Gastroesophageal sphincter (tissue), 3 donors: Measurements from ENCODE around the gene TXLNB.
"Not testable (repeated sequence)": the region's sequence is repeated elsewhere in the genome, so short reads cannot be mapped to it uniquely, and the experiment has no call there.

Source experiments
- CTCF ChIP-seq, 4 experiments: fragments of 200-600 bp in 2 of 4; fragments of 450-650 bp in 2 of 4; sonication (generic) in 1 of 4; IDR thresholded peaks; one replicate each; pipeline ENCODE4 v1.5.1; 2017 to 2019; ENCODE audit warnings: antibody characterized with exemption in 4 of 4, mild to moderate bottlenecking in 2 of 4, moderate library complexity in 2 of 4
- EP300 ChIP-seq: sonication (generic); formaldehyde crosslinking; IDR thresholded peaks from one replicate; pipeline ENCODE4 v1.6.1; 2017; ENCODE audit warnings: antibody characterized with exemption, mild to moderate bottlenecking
- POLR2A ChIP-seq, 2 donors: fragments of 450-650 bp; IDR thresholded peaks; one replicate each; pipeline ENCODE4 v1.6.1; 2017; ENCODE audit warnings: antibody characterized with exemption in 2 of 2, mild to moderate bottlenecking in 2 of 2, moderate library complexity in 1 of 2
- POLR2AphosphoS5 ChIP-seq: sonication (generic); formaldehyde crosslinking; IDR thresholded peaks from one replicate; pipeline ENCODE4 v1.6.1; 2017; ENCODE audit warnings: antibody characterized with exemption

DNA sequence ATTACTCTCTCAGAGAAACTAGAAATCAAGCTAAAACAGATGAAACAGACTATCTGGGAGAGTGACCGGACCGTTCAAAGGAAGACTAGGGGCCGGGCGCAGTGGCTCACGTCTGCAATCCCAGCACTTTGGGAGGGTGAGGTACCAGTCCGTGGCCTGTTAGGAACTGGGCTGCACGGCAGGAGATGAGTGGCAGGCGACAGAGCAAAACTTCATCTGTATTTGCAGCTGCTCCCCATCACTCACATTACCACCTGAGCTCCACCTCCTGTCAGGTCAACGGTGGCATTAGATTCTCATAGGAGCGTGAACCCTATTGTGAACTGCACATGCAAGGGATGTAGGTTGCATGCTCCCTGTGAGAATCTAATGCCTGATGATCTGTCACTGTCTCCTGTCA lies 5.4 kb downstream of the TXLNB start:
- not testable (repeated sequence) for TF ChIP-seq CTCF (IDR thresholded peaks at IDR 0.05); EP300; POLR2A (IDR thresholded peaks at IDR 0.05); POLR2AphosphoS5
